IPS-18c (cell line): ENCODE data around the gene RAX.

Source experiments
- H3K4me3 ChIP-seq: 2 replicates; pipeline ENCODE4 v1.7.0; 2013; ENCODE audit warnings: low read depth, mild to moderate bottlenecking, low read length, moderate library complexity; ENCODE audit not compliant: insufficient read depth
- H3K9me3 ChIP-seq: one replicate; pipeline ENCODE4 v1.6.1; 2013; ENCODE audit warnings: mild to moderate bottlenecking, low read length, moderate library complexity; ENCODE audit not compliant: control insufficient read depth, insufficient read depth

Gene RAX

DNA sequence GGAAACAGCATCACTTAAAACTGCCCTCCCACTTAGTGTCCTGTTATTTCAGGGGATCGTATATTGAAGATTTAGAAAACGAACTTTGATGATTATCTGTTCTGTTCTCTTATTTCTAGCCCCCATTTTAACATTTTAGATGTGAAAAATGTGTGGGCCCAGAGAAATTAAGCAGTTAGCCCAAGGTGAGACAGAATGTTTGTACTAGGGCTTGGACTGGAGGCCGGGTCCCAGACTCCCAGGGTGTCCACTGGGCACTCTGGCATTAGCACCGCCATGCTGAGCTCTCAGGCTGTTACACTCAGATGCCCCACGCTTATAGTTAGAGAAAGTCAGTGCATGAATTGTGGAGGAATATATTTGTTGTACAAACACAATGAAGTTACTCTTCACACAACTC is 5.5 kb upstream of the RAX start:
- no peak overlapping the region for H3K4me3 ChIP-seq
- H3K9me3 ChIP-seq, result no peaks in the 10 kb centered on the region

DNA sequence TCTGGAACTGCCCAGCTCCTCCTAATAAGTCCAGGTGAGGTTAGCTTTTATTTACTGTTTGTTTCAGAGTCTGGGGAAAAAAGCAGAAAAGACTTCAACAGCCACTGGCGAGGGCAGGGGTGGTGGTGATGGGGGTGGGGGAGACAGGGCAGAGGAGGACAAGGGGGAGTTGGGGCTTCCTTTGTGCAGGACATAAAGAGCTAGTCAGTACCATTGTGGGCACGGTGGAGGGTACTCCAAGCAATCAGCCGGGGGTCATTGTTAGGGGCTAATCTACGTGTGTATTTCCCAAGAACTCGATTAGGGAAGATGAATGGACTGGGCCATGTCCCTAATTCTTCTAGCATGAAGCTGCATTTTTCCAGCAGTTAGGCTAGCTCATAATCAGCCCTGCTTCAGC is 2.8 kb upstream of the RAX start:
- H3K4me3 ChIP-seq, result no peak overlapping the region

DNA sequence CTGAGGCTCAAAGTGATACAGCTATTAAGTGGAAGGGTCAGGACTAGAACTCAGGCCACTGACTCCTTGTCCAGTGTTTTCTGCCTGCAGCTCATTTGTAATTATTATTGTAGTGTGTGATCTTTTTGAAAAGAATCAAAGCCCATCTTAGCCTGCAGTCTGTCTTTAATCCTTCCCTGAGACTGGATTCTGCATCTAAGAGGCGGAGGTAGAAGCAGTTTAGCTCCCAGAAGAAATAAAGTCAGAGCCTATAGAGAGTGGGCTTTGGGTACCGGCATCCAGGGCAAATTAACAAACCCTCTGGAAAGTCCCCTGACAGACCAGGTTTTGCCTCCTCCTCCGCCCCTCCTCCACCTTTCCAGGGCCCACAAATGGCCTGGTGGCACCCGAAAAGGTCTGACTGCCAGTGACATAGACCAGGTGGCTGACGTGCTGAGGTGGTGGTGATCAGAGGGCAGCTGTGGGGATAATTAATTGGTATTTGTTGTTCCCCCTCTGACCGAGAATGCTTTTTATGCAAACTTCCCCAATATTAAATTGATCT is 2.2 kb upstream of the RAX start:
- Histone ChIP-seq H3K9me3 (no peaks in the 10 kb centered on the region), H3K4me3 (no peak overlapping the region)

More for the DNA sequence above, 2.8 kb upstream of the RAX start:
- H3K9me3 ChIP-seq, result no peaks in the 10 kb centered on the region

DNA sequence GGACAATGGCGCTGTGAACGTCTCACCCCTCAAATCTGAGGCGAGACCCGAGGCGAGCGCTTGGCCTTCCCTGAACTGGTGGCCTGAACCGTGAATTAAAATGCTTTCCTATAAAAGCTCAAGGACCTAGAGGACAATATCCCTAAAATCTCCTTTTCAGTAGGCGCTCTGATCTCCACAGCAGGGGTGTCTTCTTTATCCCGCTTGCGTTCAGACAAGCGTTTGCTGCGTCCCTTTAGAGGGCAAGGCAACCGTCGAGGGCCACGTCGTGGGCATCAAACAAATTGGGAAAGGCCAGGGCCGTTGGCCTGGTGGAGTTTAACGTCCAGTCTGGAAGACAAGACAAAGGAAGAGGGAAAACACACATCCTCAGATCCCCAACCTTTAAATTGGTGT is 1.3 kb upstream of the RAX start:
- H3K4me3 ChIP-seq, result peak overlapping the region; percentile 69; the same call in 1 of the 2 replicates
- H3K9me3 ChIP-seq, result no peaks in the 10 kb centered on the region

DNA sequence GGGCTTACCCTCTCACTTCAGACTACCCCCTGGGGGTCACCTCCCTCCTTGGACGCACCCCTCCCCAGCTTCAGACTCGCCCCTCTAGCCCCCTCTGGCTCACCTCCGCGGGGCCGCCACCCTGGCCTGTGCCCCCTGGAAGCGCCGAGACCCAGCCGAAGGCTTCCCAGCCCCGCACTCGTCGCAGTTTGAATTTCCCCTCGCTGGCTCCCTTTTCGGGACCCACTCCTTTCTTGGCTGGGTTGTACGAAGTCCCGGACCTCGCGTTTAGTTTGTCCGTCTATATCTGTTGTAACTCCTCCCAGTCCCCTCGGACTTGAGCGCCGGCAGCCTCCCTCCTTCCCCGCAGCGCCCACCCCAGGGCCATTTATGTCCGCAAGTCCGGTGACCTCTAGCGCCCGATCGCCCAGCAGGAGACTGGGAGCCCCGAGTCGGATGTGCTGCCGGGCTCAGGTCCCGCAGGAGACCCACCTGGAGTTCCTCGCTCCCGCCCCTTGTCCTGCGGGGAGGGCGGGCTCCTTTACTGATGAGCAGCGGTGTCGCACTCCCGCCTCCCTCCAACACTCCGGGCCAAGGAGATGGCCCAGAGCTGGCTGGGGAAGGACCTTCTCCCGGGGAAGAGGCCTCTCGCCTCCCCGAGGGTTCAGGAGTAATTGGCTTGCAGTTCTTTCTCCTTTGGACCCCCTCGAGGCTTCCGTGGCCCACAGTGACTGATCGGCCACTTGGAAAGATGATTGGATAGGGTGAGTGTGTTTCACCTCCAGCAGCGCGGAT is 692 bp upstream of the RAX start:
- H3K4me3 ChIP-seq, result peak overlapping the region; percentile 69
- H3K9me3 ChIP-seq, result no peaks in the 10 kb centered on the region

DNA sequence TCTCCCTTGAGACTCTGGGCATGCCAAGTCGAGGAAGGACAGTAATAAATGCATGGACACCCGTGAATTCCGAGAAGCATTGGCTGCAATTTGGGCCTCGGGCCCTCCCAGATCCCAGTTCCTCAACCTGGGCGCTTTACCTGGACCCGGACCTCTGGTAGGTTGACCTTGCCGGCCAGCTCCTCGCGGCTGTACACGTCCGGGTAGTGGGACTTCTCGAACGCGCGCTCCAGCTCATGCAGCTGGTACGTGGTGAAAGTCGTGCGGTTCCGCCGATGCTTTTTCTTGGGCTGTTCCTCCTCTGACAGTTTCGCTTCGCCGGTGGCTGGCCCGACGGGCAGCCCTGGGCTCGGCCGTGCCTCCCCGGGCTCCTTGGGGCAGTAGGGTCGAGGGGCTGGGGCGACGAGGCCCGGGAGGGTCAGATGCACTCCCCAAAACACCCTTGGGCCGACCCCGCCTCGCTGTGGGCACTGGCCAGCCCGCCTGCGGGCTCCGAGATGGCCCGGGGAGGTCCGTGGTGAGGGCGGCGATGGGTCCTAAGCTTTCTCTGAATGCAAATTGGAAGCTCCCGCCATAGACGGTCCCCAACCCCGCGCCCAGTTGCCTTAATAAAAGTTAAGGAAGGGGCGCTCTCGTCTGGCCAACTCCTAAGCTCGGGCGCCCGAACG is 899 bp downstream of the RAX start:
- H3K9me3 ChIP-seq, result no peaks in the 10 kb centered on the region
- peak overlapping the region; percentile 69; the same call in 1 of the 2 replicates for H3K4me3 ChIP-seq

DNA sequence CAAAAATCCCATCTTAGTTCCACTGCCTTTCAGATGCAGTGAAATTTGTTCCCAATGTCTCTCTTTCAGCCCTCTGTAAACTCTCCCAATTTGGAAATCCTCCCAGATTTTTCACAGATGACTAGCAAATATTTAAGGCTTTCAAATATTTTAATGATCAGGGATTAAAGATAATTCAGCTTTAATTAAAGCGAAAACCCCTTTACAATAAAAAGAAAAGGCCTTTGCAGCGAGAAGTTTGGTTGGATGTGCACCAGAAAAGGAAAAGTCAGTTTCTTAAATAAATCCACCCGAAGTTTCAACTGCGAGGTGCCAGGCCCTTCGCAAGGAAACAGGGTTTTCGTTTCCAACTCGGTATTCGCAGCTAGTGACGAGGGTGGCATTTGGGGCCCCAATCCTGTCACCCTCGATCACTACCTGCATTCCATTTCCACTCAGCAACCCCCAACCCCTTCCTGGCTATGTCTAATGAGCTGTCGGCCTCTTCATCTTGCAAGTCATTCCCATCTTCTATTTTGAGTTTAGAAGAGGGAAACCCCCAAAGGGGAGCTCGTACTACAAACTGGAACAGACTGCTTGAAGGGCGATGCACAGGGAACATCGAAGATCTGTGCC is 1.5 kb downstream of the RAX start:
- no peak overlapping the region for H3K4me3 ChIP-seq

DNA sequence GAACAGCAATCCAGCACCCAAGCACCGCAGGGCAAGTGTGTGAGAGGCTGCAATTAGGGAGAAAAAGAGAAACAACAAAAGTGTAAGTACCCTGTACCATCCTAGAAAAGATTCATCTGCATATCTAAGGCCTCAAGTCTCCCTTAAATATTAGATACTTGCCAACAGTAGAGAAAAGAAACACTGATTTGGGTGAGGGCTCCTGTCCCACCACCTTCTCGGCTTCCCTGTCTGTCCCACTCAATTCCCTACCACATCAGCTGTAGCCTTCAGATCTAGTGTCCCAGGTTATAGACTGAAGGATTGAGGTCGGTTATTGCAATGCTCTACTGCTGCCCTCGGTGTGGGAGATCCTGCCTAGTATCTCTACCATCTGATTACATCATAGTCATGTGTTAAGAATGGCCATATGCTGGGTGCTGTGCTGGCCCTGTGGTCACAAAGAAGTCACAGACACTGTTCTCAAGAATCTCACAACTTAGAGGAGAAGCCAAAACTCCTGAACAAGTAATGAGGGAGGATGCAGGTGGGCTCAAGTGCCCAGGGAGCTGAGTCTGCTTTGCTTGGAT is 2.5 kb downstream of the RAX start:
- Histone ChIP-seq H3K9me3 (no peaks in the 10 kb centered on the region), H3K4me3 (no peak overlapping the region)

More for the DNA sequence above, 1.5 kb downstream of the RAX start:
- no peaks in the 10 kb centered on the region for H3K9me3 ChIP-seq

DNA sequence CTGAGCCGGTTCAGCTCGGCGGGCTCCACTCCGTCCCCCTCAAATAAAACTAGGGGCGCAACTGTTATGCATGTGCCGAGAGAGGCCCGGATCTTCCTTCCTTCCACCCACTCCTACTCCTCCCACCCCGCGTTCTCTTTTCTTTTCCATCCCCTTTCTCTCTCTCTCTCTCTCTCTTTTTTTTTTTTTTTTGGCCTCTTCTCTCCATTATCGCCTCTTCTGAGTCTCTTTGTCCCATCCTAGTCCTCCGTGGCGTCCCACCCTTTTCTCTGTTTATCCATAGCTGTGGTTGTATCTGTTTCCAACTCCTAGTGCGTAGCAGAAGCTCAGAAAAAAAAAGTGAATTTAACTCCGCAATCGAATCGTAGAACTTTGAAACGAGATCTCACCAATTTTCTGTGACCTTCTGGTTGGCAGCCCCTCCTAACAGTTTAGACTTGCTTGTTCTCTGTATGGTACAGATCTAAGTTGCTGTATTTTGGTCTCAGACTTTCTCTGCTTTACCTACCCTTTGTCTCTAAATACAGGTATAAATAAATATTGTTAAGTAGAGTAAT is 3.6 kb downstream of the RAX start:
- no peaks in the 10 kb centered on the region for H3K9me3 ChIP-seq
- H3K4me3 ChIP-seq, result peak overlapping the region; percentile 50

DNA sequence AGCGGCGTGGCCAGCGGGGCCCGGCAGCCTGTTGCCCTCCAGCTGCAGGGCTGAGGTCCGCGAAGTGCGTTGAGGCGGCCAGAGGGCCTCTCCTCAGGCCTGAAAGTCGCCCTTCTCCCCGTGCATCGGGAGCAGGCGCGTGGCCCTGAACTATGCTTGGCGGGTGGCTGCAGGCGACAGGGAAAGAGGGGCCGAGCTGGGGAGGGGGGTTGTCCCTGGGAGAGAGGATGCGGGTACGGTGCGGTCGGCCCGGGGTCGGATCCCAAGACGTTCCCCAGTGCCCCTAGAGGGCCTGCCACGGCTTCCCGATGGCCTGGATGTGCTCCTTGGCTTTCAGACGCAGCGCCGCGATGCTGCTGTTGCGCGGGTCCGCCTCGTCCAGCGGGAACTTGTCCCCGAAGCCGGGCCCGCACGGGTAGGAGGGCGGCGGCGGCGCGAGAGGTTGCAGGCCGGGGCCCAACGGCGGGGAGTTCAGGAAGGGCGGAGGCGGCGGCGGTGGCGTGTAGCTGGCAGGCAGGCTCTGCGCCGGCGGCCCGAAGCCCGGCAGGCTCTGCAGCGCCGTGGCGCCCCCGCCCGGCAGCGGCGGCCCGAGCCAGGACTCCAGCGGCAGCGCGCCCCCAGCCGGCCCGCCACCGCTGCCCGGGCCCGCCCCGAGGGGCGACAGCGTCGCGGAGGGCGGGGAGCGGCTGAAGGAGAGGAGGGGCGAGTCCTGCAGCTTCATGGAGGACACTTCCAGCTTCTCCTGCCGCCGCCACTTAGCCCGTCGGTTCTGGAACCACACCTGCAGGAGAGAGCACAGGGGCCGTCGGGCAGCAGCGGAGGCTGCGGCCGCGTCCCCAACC is 4.3 kb downstream of the RAX start:
- peak overlapping the region; percentile 50 for H3K4me3 ChIP-seq
- H3K9me3 ChIP-seq, result no peaks in the 10 kb centered on the region

DNA sequence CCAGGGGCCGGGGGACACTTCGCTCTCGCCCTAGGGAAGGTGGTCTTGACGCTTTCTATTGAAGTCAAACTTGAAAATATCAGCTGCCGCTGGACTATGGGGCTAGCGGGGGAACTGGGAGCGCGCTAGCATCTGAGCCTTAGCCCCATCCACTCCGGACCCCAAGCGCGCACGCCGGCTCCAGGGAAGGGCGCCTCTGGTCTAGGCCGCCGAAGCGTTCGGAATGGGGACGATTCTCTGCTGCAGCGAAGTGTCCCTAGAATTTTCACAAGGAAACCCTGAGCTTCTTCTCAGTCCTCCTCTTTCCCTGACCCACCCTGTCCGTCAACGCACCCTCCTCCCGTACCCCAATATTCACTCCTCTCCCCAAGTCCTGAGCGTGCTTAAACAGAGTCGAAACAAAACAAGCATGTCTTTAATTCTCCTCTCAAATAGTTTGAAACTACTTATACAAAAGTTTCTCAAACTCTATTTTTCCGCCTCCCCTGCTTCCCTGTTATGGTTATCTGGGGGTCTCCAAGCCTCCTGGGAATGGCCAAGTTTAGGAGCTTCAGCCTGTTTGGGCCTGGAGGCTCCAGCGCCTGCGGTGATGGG is 5.0 kb downstream of the RAX start:
- Histone ChIP-seq H3K4me3 (peak overlapping the region; percentile 50), H3K9me3 (no peaks in the 10 kb centered on the region)

DNA sequence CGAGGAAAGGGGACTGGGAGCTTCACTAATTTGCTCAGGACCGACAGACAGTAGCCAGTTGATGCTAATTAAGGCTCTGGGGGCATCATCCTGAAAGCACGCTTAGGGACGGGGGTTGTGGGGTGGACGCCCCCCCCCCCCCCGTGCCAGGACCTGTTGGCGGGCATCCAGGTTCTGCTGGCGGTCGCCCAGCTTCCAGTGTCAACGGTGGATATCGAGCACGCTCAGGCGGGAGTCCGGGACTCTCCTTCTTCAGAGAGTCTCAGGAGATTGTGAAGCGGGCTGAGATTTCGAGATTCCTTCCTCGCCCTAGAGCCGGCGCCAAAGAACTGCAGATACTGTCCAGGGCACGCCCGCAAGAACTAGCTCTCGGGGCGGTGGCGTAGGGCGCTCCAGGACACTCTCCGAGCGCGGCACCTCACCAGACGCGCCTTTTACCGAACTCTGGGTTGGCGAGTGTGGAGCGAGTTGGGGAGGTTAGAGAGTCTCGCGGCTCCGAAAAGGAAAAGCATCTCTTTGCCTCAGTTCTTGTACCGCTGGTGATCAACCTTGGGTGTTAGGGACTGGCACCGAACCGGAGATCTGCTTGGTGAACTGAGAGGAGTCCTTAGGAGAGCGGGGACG is 5.6 kb downstream of the RAX start:
- Histone ChIP-seq H3K9me3 (no peaks in the 10 kb centered on the region), H3K4me3 (no peak overlapping the region; the same call in 1 of the 2 replicates)

DNA sequence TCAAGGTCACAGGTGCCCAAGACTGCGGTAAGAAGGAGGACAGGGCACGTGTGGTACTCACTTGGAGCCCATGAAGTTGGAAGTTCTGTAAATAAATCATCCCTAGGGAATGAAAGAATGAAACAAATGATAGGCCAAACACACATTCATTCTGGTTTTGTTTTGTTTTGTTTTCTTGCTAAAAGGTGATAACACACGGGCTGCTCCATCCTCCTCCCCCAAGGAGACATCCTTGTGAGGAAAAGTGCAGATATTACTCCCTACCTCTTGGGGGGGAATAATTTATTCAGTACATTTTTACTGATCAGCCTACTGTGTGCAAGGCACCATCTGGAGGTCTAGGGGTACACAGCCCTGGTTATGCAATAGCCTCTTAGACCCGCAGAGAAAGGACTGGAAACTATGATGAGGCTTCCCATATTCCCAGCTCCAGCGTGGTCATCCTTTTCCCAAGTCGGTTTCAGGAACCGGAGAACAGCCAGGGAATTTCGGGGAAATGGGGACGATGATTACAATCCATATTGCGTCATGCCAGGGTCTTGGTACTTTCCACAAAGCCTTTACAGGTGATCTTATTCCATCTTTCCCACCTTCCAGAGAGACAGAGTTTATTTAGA is 6.3 kb downstream of the RAX start:
- H3K4me3 ChIP-seq, result no peak overlapping the region

DNA sequence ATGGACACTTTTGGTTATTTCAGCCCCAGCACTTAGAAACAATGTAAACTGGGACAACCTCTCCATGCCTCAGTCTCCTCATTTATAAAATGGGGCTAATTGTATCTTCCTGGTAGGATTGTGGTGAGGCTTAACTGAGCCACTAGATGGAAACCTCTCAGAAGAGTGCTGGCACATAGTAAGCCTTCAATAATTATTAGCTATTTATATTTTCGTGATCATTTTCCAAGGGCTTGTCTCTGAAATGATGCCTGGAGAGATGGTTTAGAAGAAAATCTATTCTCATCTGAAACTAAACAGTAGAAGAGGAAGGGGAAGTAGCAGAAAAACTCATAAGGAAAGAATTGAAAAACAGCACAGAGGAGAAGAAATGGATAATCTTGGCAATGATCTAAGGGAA is 6.8 kb downstream of the RAX start:
- Histone ChIP-seq H3K9me3 (no peaks in the 10 kb centered on the region), H3K4me3 (no peak overlapping the region)

More for the DNA sequence above, 6.3 kb downstream of the RAX start:
- H3K9me3 ChIP-seq, result no peaks in the 10 kb centered on the region

DNA sequence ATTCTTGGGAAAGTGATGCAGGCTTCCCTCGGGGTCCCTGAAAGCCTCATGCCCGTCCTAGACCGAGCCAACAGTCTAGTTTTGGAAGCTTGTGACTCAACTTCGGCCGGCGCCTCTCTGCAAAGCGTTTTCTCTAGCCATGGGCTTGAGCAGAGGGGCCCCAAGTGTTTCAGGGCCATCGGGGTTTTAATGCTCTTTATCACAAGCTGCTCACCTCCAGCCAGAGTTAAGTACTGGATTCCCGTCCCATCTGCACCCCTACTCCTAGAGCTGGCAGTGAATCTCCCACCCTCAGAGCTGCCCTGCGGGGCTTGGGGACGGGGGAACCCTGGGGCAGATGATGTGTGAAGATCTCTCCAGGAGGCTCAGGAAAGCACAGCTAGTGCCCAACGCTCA is 7.3 kb downstream of the RAX start:
- H3K9me3 ChIP-seq, result no peaks in the 10 kb centered on the region
- no peak overlapping the region; the same call in 1 of the 2 replicates for H3K4me3 ChIP-seq
